OCI-LY7 (cell line): Measurements from ENCODE around the gene IRAK3.

Source experiments
- EZH2phosphoT487 ChIP-seq: fragments of 200-600 bp; sonication (generic); IDR thresholded peaks from 2 replicates; pipeline ENCODE4 v1.6.1; 2018; ENCODE audit warnings: low read depth, borderline replicate concordance, mild to moderate bottlenecking, mixed run types, antibody characterized with exemption, low read length, moderate library complexity, mixed read lengths
- TF ChIP-seq, protein P1 (sequence below): fragments of 200-600 bp; sonication (generic); conservative IDR thresholded peaks from 2 replicates; pipeline ENCODE4 v1.5.1; 2014; ENCODE audit warnings: mild to moderate bottlenecking, antibody characterized with exemption, low read length, moderate library complexity, mixed read lengths

- no peak for TF ChIP-seq EZH2phosphoT487
- TF ChIP-seq, protein P1, sequence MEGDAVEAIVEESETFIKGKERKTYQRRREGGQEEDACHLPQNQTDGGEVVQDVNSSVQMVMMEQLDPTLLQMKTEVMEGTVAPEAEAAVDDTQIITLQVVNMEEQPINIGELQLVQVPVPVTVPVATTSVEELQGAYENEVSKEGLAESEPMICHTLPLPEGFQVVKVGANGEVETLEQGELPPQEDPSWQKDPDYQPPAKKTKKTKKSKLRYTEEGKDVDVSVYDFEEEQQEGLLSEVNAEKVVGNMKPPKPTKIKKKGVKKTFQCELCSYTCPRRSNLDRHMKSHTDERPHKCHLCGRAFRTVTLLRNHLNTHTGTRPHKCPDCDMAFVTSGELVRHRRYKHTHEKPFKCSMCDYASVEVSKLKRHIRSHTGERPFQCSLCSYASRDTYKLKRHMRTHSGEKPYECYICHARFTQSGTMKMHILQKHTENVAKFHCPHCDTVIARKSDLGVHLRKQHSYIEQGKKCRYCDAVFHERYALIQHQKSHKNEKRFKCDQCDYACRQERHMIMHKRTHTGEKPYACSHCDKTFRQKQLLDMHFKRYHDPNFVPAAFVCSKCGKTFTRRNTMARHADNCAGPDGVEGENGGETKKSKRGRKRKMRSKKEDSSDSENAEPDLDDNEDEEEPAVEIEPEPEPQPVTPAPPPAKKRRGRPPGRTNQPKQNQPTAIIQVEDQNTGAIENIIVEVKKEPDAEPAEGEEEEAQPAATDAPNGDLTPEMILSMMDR, result no peak
These were observed 7.8 kb downstream of the IRAK3 start for GRCh38 chr12:66196806-66197205.
